ENCODE results near the gene SDK2. TPM values are rescaled to one million over a fixed set of nuclear protein-coding genes. Genes with fewer than 3 reads are reported as not detected.
A peak's percentile ranks its signal among the peaks of the same experiment; 100 is the strongest.

SDK2 gene
- total RNA-seq, 2 donors from 2014 or later = 16.5 to 26.3 TPM

DNA sequence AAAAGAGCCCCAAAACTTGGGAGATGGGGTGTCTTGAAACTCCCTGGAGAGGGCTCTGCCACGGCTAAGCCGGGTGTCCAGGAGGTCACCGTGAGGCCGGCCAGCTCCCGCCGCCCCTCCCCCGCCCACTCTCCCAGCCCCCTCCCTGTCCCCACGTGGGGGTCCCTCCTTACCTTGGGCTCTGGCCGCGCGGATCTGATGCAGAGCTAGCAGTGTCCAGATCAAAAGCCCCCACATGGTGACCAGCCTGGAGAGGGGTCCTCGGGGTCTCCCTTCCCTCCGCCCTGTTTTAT lies 447 bp downstream of the SDK2 start:
- Histone ChIP-seq H3K4me1 (replicated peaks) (peaks cover 12% of the 10 kb centered on the region), H3K9me3 (no peaks in the 10 kb centered on the region), H3K27me3 (replicated peaks; ENCODE audit: insufficient read depth) (no peaks in the 10 kb centered on the region), H3K27ac (peak overlapping the region; percentile 82 to 84), H3K36me3 (no peaks in the 10 kb centered on the region), H3K4me3 (peak overlapping the region; percentile 50 to 57)
- TF ChIP-seq POLR2A (IDR thresholded peaks at IDR 0.05) = no peak
- no peak for TF ChIP-seq CTCF (IDR thresholded peaks at IDR 0.05)
- TF ChIP-seq POLR2AphosphoS5 (IDR thresholded peaks at IDR 0.05) = no peak
- intact Hi-C loops (cut with DNase I) = no loop called here
- 0% methylated on average over 13 of the region's 13 CpGs for whole genome bisulfite sequencing
- DNase-seq (ENCODE audit: low spot score) = no peak

- peaks cover 12% of the 10 kb centered on the region for H3K4me1 ChIP-seq (replicated peaks)
- intact Hi-C loops (cut with DNase I) = no loop called here
- H3K27ac ChIP-seq = peak overlapping the region; percentile 82 to 84
- H3K9me3 ChIP-seq = no peaks in the 10 kb centered on the region
- TF ChIP-seq POLR2A (IDR thresholded peaks at IDR 0.05) = no peak
- peak in 2 of 4 experiments; percentile 32 to 33 for TF ChIP-seq CTCF (IDR thresholded peaks at IDR 0.05)
- H3K36me3 ChIP-seq = no peaks in the 10 kb centered on the region
- no peaks in the 10 kb centered on the region for H3K27me3 ChIP-seq (replicated peaks; ENCODE audit: insufficient read depth)
- peak overlapping the region; percentile 50 to 57 for H3K4me3 ChIP-seq
- WGBS = under 1% methylated on average over 31 of the region's 68 CpGs
- peak; percentile 26 for DNase-seq (ENCODE audit: low spot score)
Observed at GRCh38 chr17:73643001-73643851, 1.0 kb downstream of the SDK2 start.

GRCh38 chr17:73642659-73643000 lies 1.6 kb downstream of the SDK2 start:
- H3K36me3 ChIP-seq = no peaks in the 10 kb centered on the region
- DNase-seq (ENCODE audit: low spot score) = no peak
- WGBS = 6% methylated on average over 11 of the region's 11 CpGs
- H3K9me3 ChIP-seq = no peaks in the 10 kb centered on the region
- H3K27ac ChIP-seq = peak overlapping the region; percentile 82 to 84
- H3K27me3 ChIP-seq (replicated peaks; ENCODE audit: insufficient read depth) = no peaks in the 10 kb centered on the region
- intact Hi-C loops (cut with DNase I) = no loop called here
- peak overlapping the region; percentile 50 to 57 for H3K4me3 ChIP-seq
- H3K4me1 ChIP-seq (replicated peaks) = peaks cover 12% of the 10 kb centered on the region
- TF ChIP-seq POLR2AphosphoS5 (IDR thresholded peaks at IDR 0.05) (no peak), CTCF (IDR thresholded peaks at IDR 0.05) (no peak)

GRCh38 chr17:73641826-73642600 lies 2.2 kb downstream of the SDK2 start:
- H3K27ac ChIP-seq = no peak overlapping the region
- WGBS = 74% methylated on average over 12 of the region's 12 CpGs
- H3K27me3 ChIP-seq (replicated peaks; ENCODE audit: insufficient read depth) = no peaks in the 10 kb centered on the region
- intact Hi-C loops (cut with DNase I) = no loop called here
- no peaks in the 10 kb centered on the region for H3K36me3 ChIP-seq
- no peak for TF ChIP-seq CTCF (IDR thresholded peaks at IDR 0.05)
- DNase-seq (ENCODE audit: low spot score) = no peak
- H3K4me3 ChIP-seq = no peak overlapping the region
- no peaks in the 10 kb centered on the region for H3K9me3 ChIP-seq
- H3K4me1 ChIP-seq (replicated peaks) = peaks cover 12% of the 10 kb centered on the region

DNA sequence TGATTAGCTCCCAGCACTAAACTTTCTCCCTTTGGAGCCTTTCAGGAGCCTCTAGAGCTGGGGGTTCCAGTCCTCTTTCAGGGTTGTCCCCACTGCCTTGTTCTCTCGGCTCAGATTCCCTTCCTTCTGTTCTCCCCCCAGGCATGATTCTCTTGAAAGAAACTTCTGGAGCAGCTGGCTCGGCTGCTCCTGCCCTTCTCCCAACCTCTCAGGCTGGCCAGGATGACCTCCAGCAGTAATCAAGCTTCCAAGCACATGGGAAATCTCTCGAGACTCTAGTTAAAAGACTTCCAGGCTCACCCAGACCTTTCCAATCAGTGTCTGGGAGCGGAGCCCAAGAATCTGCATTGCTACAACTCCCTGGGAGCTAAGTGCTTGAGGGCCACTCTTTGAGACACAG lies 3.6 kb downstream of the SDK2 start:
- H3K4me1 ChIP-seq (replicated peaks) = peaks cover 12% of the 10 kb centered on the region
- WGBS = 71% methylated on average over 4 of the region's 4 CpGs
- no peak overlapping the region for H3K27ac ChIP-seq
- intact Hi-C loops (cut with DNase I) = no loop called here
- DNase-seq (ENCODE audit: low spot score) = no peak
- H3K36me3 ChIP-seq = no peaks in the 10 kb centered on the region
- H3K4me3 ChIP-seq = no peak overlapping the region
- TF ChIP-seq CTCF (IDR thresholded peaks at IDR 0.05) (no peak), POLR2A (IDR thresholded peaks at IDR 0.05) (no peak), POLR2AphosphoS5 (IDR thresholded peaks at IDR 0.05) (no peak)
- no peaks in the 10 kb centered on the region for H3K27me3 ChIP-seq (replicated peaks; ENCODE audit: insufficient read depth)
- no peaks in the 10 kb centered on the region for H3K9me3 ChIP-seq

All from prostate gland (tissue), 2 donors.